Uterus (tissue), 2 donors: ENCODE measurements around the gene TNFRSF18.

Experiments used
- CTCF ChIP-seq, 4 experiments: fragments of 200-600 bp in 2 of 4; fragments of 450-650 bp in 2 of 4; sonication (generic) in 2 of 4; IDR thresholded peaks; one replicate each; pipeline ENCODE4 v1.5.1; 2016 to 2019; ENCODE audit warnings: antibody characterized with exemption in 4 of 4, mild to moderate bottlenecking in 2 of 4, moderate library complexity in 1 of 4
- POLR2A ChIP-seq, 2 donors: fragments of 450-650 bp; IDR thresholded peaks; one replicate each; pipeline ENCODE4 v1.6.1; 2016; ENCODE audit warnings: antibody characterized with exemption in 2 of 2, mild to moderate bottlenecking in 1 of 2, moderate library complexity in 1 of 2

- TF ChIP-seq CTCF (IDR thresholded peaks at IDR 0.05) = no peak
- TF ChIP-seq POLR2A (IDR thresholded peaks at IDR 0.05) = no peak
Observed at GRCh38 chr1:1218524-1219200, 12.3 kb upstream of the TNFRSF18 start.
